MM.1S (cell line): Measurements from ENCODE around the gene FAF2.
"Not testable (repeated sequence)": the region's sequence is repeated elsewhere in the genome, so short reads cannot be mapped to it uniquely, and the experiment has no call there.

Experiments
- CTCF ChIP-seq: fragments of 300-600 bp; sonication (generic); IDR thresholded peaks from 2 replicates; pipeline ENCODE4 v1.5.1; 2016; ENCODE audit warnings: antibody characterized with exemption, low read length, mixed read lengths
- EZH2 ChIP-seq: fragments of 300-600 bp; sonication (generic); optimal IDR thresholded peaks from 2 replicates; pipeline ENCODE3; 2017; ENCODE audit warnings: low read depth, mild to moderate bottlenecking, antibody characterized with exemption, low read length, mixed read lengths
- EZH2phosphoT487 ChIP-seq: fragments of 300-600 bp; sonication (generic); IDR thresholded peaks from 2 replicates; pipeline ENCODE4 v1.6.1; 2018; ENCODE audit warnings: antibody characterized with exemption, low read length

- not testable (repeated sequence) for TF ChIP-seq CTCF, EZH2, EZH2phosphoT487
Measured at GRCh38 chr5:176550937-176551336, 102.8 kb downstream of the FAF2 start.
